KG1 (cell line): ENCODE results near the gene EIF4E1B.

Experiments used
- DNase-seq: peaks from one replicate; lab custom pipeline; 2025; lab: John Stamatoyannopoulos, UW

EIF4E1B gene

GRCh38 chr5:176626876-176627236, 3.6 kb upstream of the EIF4E1B start:
- DNase-seq = no peak

GRCh38 chr5:176627582-176627981, 2.9 kb upstream of the EIF4E1B start:
- no peak for DNase-seq

DNA sequence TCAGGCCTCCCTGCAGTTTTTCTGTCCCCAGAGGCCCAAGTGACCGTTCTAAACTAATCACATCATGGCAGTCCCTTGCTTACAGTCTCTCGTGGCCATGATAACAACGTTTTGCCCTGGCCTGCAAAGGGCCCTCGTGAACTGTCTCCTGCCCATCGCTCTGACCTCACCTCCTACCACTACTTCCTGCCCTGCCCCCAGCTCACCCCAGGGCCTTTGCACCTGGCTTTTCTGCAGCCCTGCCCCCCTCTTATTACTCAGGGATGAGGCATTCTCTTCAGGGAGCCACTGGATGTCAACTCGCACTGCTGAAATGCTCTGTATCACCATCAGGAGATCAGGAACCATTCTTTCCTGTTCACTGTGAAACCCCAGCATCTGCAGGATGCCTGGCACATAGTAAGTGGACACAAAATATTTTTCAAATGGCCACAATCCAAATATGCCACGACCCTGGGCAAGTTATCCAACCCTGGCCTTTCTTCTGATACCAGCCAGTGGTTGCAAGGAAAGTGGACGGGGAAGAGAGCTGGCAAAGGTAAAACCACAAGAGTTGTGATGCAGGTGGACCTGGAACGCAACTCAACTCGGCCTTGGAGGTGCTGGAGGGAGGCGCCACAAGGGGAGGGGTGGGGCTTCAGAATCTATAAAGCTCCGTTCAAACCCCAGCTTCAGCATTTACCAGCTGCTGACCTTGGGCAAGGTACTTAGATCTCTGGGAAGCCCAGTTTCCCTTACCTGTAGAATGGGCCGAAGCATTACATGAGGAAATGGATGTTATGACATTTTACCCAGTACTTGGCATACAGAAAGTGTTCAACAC, 1.9 kb upstream of the EIF4E1B start:
- DNase-seq = no peak

GRCh38 chr5:176629317-176629852, 1.1 kb upstream of the EIF4E1B start:
- DNase-seq = no peak

- DNase-seq = no peak
Measured at GRCh38 chr5:176630681-176631222, 277 bp downstream of the EIF4E1B start.

GRCh38 chr5:176631383-176632200, 1.1 kb downstream of the EIF4E1B start:
- DNase-seq = no peak

- DNase-seq = no peak
Measured at GRCh38 chr5:176632745-176633144, 2.3 kb downstream of the EIF4E1B start.

GRCh38 chr5:176633598-176633997, 3.1 kb downstream of the EIF4E1B start:
- no peak for DNase-seq

- no peak for DNase-seq
Measured at GRCh38 chr5:176636426-176636825, 6.0 kb downstream of the EIF4E1B start.

DNA sequence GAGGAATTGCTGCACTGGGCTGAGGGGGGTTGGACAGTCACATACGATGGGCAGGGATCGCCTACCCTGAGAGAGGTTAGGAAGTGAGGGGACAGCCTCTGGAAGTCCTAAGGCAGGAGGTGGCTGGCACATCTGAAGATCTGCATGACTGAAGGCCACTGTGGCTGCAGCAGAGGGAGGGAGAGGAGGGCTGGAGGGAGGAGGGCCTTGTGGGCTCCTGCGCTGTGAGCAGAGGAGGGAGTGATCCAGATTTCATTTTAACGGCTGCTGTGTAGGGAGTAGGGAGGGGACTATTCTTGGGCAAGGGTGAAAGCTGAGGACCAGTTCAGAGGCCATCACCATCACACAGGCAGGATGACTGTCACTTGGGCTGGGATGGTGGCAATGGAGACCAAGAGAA, 7.1 kb downstream of the EIF4E1B start:
- no peak for DNase-seq

GRCh38 chr5:176638437-176638836, 8.0 kb downstream of the EIF4E1B start:
- DNase-seq = no peak

- no peak for DNase-seq
Measured at GRCh38 chr5:176639208-176639607, 8.7 kb downstream of the EIF4E1B start.

- DNase-seq = no peak
Measured at GRCh38 chr5:176639981-176640380, 9.5 kb downstream of the EIF4E1B start.

DNA sequence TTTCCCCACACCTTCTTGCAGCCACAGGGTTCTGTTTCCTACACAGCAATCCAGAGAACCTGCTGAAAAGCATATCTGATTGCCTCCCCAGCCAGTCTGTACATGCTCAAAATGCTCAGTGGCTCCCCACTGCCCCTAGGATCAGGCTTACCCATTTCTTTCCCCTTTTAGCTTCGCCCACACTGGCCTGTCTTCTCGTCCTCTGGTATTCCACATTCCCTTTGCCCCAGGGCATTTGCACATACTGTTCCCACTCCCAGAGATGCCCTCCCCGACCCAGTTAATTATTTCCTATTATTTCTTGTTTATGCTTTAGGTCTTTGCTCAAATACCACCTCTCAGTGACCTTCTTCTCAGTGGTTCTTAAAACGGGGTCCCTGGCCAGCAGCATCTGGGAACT, 10.1 kb downstream of the EIF4E1B start:
- DNase-seq = no peak

DNA sequence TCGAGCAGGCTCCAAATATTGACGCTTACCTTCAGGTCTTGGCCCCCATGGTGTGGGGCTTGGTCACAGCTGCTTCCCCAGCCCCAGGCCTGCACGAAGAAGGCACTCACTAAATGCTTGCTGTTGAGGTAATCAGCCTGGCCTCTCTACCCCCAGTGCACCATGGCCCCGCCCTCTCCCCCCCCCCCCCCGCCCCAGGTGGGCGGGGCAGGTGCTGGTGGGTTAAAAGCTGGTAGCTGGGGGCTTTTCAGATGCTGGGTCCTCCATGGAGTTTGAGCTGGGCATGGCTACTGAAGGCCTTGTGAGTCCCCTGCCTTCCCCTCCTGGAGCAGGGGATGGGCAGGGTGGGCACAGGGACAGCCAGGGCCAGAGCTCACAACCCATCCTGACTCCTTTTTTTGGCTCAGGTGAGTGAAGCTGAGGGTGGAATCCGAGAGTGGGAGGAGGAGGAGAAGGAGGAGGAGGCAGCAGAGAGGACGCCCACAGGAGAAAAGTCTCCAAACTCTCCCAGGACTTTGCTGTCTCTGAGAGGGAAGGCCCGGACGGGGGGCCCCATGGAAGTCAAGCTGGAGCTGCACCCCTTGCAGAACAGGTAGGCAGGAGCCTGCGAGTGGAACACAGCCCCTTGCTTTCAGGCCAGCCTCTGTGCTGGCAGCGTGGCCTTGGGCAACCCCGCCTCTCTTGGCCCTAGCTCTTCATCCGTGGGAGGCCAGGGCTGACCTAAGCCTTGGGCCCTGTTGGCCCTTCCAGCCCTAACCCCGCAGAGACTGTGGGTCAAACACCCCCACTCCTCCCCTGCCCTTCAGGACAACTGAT, 12.4 kb downstream of the EIF4E1B start:
- DNase-seq = no peak

- DNase-seq = no peak
Measured at GRCh38 chr5:176643491-176644219, 13.2 kb downstream of the EIF4E1B start.

DNA sequence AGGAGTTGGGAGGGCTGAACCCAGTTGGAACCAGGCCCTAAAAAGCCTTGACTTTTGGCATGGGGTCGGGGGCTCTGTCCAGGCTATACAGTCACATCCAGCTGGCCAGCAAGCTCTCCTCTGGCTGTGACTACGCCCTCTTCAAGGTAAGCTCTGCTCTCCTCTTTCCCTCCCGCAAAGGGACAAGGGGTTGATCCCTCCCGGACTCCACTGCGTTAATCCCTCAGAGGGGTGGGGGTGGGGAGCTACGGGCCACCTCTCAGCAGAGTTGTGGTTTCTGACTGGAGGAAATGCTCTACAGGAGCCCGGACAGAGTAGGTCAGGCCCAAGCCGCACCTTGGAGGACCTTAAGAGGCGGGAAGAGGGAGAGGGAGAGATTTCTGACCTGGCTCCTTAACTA, 13.8 kb downstream of the EIF4E1B start:
- no peak for DNase-seq

GRCh38 chr5:176644878-176645670, 14.6 kb downstream of the EIF4E1B start:
- DNase-seq = no peak

DNA sequence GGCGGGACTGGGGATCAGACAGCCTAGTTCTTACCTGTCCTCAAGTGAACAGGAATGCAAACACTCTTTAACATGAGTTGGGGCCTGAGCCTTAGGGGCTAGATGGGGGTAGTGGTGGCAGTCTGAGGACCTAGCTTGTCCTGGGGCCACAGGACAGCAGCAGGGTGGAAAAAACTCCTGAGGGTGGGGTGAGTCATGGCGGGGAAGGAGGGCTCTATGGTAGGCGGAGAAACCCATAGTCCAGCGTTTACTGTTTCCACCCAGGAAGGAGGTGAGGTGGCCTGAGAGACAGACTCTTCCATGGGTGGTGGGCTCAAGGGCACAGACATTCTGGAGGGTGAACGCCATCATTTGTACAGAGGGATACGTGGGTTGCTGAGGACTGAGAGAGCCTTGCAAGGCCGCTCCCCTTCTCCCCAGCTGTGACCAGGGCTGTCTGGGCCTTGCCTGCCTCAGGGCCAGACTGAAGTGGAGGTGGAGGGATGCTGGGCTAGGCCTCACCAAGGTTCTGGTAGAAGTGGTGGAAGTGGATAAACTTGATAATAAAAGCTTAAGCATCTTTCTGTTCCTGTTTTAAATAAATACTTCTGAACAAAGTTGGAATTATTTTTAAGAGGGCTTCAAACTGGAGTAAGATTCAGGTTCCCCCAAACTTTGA, 15.7 kb downstream of the EIF4E1B start:
- DNase-seq = no peak

GRCh38 chr5:176646707-176647029, 16.2 kb downstream of the EIF4E1B start:
- DNase-seq = no peak
